A549 (cell line): ENCODE measurements around the gene IZUMO1R.

Experiments used
- BCL3 ChIP-seq: fragments of >200 bp; sonication (Bioruptor Twin); formaldehyde crosslinking; IDR thresholded peaks from 3 replicates; pipeline ENCODE4 v1.6.1; 2016
- CHD4 ChIP-seq: fragments of 200-600 bp; sonication (generic); IDR thresholded peaks from 2 replicates; pipeline ENCODE4 v1.6.1; 2016; ENCODE audit warnings: antibody characterized with exemption, mild to moderate bottlenecking, borderline replicate concordance
- ELK1 ChIP-seq: fragments of 150-350 bp; IDR thresholded peaks from 2 replicates; pipeline ENCODE4 v1.6.1; 2014; ENCODE audit warnings: low read depth, mild to moderate bottlenecking, low read length
- HDAC2 ChIP-seq: fragments of 200-600 bp; sonication (generic); IDR thresholded peaks from 2 replicates; pipeline ENCODE4 v1.6.1; 2016
- MAX ChIP-seq: IDR thresholded peaks from 2 replicates; pipeline ENCODE4 v1.6.1; 2012
- PBX3 ChIP-seq: IDR thresholded peaks from 2 replicates; pipeline ENCODE4 v1.6.1; 2012

GRCh38 chr11:94303966-94304958 is at the start of gene IZUMO1R:
- TF ChIP-seq MAX (no peak), CHD4 (no peak), PBX3 (no peak), BCL3 (no peak), HDAC2 (no peak), ELK1 (no peak)
